ENCODE results near the gene YIPF1.
"Not testable (repeated sequence)": the region's sequence is repeated elsewhere in the genome, so short reads cannot be mapped to it uniquely, and the experiment has no call there.

Gene YIPF1

GRCh38 chr1:53822931-53823330 lies 66.7 kb downstream of the YIPF1 start:
- Histone ChIP-seq H3K36me3 (peaks cover 2% of the 10 kb centered on the region; the same call in 1 of the 2 replicates), H3K4me1 (no peaks in the 10 kb centered on the region), H3K27me3 (no peaks in the 10 kb centered on the region), H3K4me3 (ENCODE audit: low read depth, low read length) (no peak overlapping the region), H3K9me3 (no peaks in the 10 kb centered on the region)
- DNase-seq = no peak
- TF ChIP-seq CTCF (IDR thresholded peaks at IDR 0.05; ENCODE audit: low read depth, low read length) = no peak

- Histone ChIP-seq H3K4me1 (no peaks in the 10 kb centered on the region), H3K4me3 (ENCODE audit: low read depth, low read length) (no peak overlapping the region), H3K9me3 (no peaks in the 10 kb centered on the region), H3K27me3 (no peaks in the 10 kb centered on the region), H3K36me3 (peaks cover 2% of the 10 kb centered on the region; the same call in 1 of the 2 replicates)
- DNase-seq = no peak
- TF ChIP-seq CTCF (IDR thresholded peaks at IDR 0.05; ENCODE audit: low read depth, low read length) = no peak
Measured at GRCh38 chr1:53821380-53821779, 68.2 kb downstream of the YIPF1 start.

GRCh38 chr1:53819387-53819786 lies 70.2 kb downstream of the YIPF1 start:
- TF ChIP-seq CTCF (IDR thresholded peaks at IDR 0.05; ENCODE audit: low read depth, low read length) = no peak
- no peak for DNase-seq
- H3K36me3 ChIP-seq = no peaks in the 10 kb centered on the region; the same call in 1 of the 2 replicates

GRCh38 chr1:53816584-53816983 lies 73.0 kb downstream of the YIPF1 start:
- not testable (repeated sequence) for H3K4me1 ChIP-seq; H3K9me3 ChIP-seq; DNase-seq; H3K4me3 ChIP-seq (ENCODE audit: low read depth, low read length); H3K36me3 ChIP-seq; H3K27me3 ChIP-seq

More at GRCh38 chr1:53819387-53819786, 70.2 kb downstream of the YIPF1 start:
- no peaks in the 10 kb centered on the region for H3K4me1 ChIP-seq
- no peak overlapping the region for H3K4me3 ChIP-seq (ENCODE audit: low read depth, low read length)
- H3K9me3 ChIP-seq = no peaks in the 10 kb centered on the region
- no peaks in the 10 kb centered on the region for H3K27me3 ChIP-seq

- DNase-seq; H3K36me3 ChIP-seq; H3K4me3 ChIP-seq (ENCODE audit: low read depth, low read length); H3K4me1 ChIP-seq; H3K9me3 ChIP-seq; H3K27me3 ChIP-seq: not testable (repeated sequence)
Measured at GRCh38 chr1:53815484-53815883, 74.1 kb downstream of the YIPF1 start.

GRCh38 chr1:53811414-53811851 lies 78.2 kb downstream of the YIPF1 start:
- DNase-seq = peak; percentile 15
- Histone ChIP-seq H3K9me3 (no peaks in the 10 kb centered on the region), H3K36me3 (no peaks in the 10 kb centered on the region), H3K27me3 (no peaks in the 10 kb centered on the region), H3K4me3 (ENCODE audit: low read depth, low read length) (no peak overlapping the region), H3K4me1 (no peaks in the 10 kb centered on the region)
- TF ChIP-seq CTCF (IDR thresholded peaks at IDR 0.05; ENCODE audit: low read depth, low read length) = peak; percentile 23

- Histone ChIP-seq H3K36me3 (no peaks in the 10 kb centered on the region), H3K4me1 (no peaks in the 10 kb centered on the region), H3K27me3 (no peaks in the 10 kb centered on the region), H3K4me3 (ENCODE audit: low read depth, low read length) (no peak overlapping the region), H3K9me3 (no peaks in the 10 kb centered on the region)
- no peak for TF ChIP-seq CTCF (IDR thresholded peaks at IDR 0.05; ENCODE audit: low read depth, low read length)
- DNase-seq = no peak
Measured at GRCh38 chr1:53810497-53810896, 79.1 kb downstream of the YIPF1 start.

All from BE2C (cell line).